Right lobe of liver (tissue), 4 donors: ENCODE data around the gene SLC6A11.

Experiments
- CTCF ChIP-seq, 4 donors: fragments of 200-600 bp in 3 of 4; fragments of 450-650 bp in 1 of 4; IDR thresholded peaks; one replicate each; pipeline versions ENCODE4 v1.5.1 to v1.8.0; 2016 to 2022; ENCODE audit warnings: antibody characterized with exemption in 4 of 4, mild to moderate bottlenecking in 2 of 4
- POLR2A ChIP-seq: fragments of 450-650 bp; IDR thresholded peaks from one replicate; pipeline ENCODE4 v1.6.1; 2017; ENCODE audit warnings: antibody characterized with exemption, mild to moderate bottlenecking
- donor health status: DM: no; HTN: no; CAD: no.
- donor health status: DM: no; HTN: no; CAD: no.
- donor health status: DM: no; HTN: yes; CAD: no.

GRCh38 chr3:10964537-10965167 lies 148.6 kb downstream of the SLC6A11 start:
- TF ChIP-seq CTCF (IDR thresholded peaks at IDR 0.05) (no peak), POLR2A (no peak)
